Measurements from ENCODE around the gene WWC1.
A peak's percentile ranks its signal among the peaks of the same experiment; 100 is the strongest.
"Not testable (repeated sequence)": the region's sequence is repeated elsewhere in the genome, so short reads cannot be mapped to it uniquely, and the experiment has no call there.

Gene WWC1

GRCh38 chr5:168413062-168413461 is 121.6 kb downstream of the WWC1 start:
- no peak for DNase-seq (ENCODE audit: low read depth)

DNA sequence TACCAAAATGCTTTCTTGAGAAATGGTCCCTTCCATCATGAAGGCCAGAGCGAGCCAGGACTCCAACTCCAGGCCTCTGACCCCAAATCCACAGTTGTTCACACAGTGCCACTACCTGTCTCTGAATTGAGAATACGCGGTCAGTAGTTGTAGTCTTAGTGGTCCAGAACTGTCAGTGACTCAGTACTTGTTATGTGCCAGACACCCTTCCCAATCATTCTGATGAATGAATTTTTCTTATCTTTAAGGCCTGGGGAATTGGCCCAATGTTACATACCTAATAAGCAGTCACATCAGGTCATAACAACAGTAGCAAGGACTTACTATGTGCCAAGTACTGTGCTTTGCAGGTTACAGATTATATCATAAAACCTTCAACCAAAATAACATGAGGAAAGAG is 122.2 kb downstream of the WWC1 start:
- no peak for DNase-seq (ENCODE audit: low read depth)

GRCh38 chr5:168415401-168415800 is 124.0 kb downstream of the WWC1 start:
- DNase-seq (ENCODE audit: low read depth) = no peak

GRCh38 chr5:168415971-168416370 is 124.5 kb downstream of the WWC1 start:
- DNase-seq (ENCODE audit: low read depth) = no peak

DNA sequence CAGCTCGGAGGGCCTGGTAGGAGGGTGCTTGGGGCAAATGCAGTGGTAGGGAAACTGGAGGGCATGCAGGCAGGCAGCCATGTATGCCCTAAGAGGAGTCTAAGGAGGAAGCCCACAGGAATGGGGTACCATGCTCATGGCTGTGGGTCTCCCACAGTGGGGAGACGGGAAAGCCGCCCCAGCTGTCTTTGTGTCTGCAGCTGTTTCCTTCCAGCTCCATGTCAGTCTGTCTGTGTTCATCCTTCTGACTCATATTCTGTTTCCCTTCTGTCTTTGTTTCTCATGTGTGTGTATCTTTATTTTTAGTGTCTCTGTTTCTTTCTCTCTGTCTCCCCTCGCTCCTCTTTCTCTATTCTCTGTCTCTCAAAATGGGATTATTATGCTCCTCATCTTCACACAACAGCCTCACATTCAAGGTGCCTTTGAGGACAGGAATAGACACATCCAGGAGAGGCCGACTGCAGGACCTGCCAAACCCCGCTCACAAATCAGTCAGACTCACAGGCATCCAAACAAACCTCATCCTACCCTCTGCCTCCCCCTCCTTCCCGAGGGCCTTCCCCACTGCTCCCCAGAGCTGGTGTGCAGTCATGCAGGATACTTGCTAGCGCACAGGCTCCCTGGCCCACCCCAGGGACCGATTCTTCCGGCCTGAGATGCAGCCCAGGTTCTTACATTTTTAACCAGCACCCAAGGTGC is 126.4 kb downstream of the WWC1 start:
- no peak for DNase-seq (ENCODE audit: low read depth)

DNA sequence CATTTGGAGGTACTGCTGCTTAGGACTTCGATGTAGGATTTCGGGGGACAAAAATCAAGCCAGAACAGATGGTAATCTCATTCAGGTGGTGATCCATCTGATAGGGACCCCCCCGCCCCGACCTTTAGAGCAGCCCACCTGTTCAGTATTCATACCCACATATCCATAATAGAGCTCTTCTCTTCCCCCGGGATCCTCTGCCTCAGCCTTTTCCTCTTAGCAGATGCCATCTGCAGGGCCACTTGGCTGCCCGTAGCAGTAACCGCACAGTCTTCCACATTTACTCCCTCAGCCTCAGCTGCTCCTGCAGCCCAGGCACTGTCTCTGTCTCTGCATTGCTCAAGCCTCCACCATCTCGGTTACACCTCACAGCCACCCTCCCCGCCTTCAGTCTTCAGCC is 129.0 kb downstream of the WWC1 start:
- DNase-seq (ENCODE audit: low read depth) = no peak

GRCh38 chr5:168422431-168422830 is 131.0 kb downstream of the WWC1 start:
- no peak for DNase-seq (ENCODE audit: low read depth)

GRCh38 chr5:168423478-168423877 is 132.0 kb downstream of the WWC1 start:
- DNase-seq (ENCODE audit: low read depth) = no peak

- no peak for DNase-seq (ENCODE audit: low read depth)
Measured at GRCh38 chr5:168423971-168424370, 132.5 kb downstream of the WWC1 start.

DNA sequence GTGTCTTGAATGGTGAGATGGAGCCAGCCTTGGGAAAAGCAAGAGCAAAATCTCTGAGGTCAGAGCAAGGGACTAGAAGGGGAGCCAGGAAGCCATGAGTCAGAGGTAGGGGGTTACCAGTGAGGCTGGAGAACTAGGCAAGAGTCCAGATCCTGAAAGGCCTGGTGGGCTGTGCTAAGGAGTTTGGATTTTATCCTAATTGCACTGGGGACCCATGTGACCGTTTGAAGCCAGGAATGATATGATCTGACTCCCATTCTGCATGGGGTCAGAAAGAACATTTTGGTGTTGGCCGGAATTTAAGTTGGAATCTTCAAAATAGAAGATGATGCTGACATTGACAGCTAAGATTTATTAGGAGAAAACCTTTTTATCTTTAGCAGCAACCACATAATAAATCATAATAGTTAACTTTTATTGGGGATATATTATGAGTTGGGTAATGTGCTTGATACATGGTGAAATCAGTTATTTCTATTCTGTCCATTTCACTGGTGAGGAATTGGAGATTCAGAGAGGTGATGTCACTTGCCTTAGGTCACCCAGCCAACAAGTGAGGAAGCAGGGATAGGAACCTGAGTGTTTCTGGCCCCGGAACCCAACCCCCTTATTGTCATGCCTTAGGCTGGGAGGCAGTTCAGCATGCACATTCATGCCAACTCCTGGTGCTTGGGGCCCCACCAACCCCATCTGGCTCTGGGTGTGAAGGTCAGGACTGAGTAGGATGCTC is 133.3 kb downstream of the WWC1 start:
- peak; percentile 25 for DNase-seq (ENCODE audit: low read depth)

DNA sequence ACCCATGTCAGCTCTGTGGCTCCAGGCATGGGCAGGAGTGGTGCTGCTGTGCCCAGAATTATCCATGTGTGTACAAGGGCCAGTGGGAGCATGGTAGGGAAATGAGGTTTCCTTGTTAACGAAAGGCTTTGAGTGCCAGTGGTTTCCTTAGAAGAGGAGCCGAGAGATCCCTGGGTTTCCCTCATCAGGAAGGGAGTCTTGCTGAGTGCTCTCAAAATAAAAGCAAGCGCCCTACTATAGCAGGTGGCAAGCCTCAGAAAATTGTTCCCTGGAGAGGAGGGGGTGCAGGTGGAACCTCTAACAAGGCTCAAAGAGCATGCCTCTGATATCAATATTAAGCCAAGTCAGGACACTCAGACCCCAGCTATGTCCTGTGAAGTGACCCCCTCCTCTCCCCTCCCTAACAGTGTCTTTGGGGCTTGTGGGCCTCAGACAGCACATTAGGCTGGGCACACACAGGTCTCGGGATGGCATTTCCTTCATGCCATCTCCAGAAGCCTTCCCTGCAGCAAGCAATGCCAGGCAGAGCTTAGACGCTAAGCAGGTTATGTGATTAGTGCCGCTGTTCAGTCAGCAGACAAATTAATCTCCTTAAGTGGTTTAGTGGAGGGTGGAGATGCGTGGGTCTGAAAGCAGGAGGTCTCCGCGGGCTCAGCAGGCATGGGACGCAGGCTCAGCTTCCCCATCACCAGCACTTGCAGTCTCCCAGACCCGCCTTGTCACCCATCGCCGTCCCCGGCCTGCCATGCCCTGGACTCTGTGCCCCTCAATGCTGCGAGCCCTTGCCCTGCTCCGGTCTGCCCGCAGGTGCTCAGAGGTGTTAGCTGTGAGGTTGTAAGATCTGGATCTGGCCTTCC is 134.8 kb downstream of the WWC1 start:
- no peak for DNase-seq (ENCODE audit: low read depth)

- DNase-seq (ENCODE audit: low read depth) = no peak
Measured at GRCh38 chr5:168426864-168427172, 135.4 kb downstream of the WWC1 start.

- no peak for DNase-seq (ENCODE audit: low read depth)
Measured at GRCh38 chr5:168427224-168427623, 135.8 kb downstream of the WWC1 start.

DNA sequence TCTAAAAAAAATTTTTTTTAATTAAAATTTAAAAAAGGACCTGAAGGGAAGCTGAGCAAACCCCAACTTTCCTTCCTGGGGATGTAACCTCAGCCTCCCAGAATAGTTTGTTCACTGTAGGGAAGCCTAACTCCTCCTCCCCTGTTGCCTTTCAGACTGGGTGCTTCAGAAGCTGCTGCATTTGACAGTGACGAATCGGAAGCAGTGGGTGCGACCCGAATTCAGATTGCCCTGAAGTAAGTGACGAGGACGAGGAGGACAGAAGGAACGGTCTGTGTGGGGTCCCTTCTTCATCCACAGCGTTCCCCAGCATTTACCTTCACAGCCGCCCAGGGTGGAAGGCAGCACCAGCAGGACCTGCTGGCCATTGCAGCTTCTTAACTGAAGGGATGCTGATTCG is 137.1 kb downstream of the WWC1 start:
- DNase-seq (ENCODE audit: low read depth) = no peak

- DNase-seq (ENCODE audit: low read depth) = no peak
Measured at GRCh38 chr5:168430296-168430695, 138.9 kb downstream of the WWC1 start.

- no peak for DNase-seq (ENCODE audit: low read depth)
Measured at GRCh38 chr5:168432903-168433302, 141.5 kb downstream of the WWC1 start.

DNA sequence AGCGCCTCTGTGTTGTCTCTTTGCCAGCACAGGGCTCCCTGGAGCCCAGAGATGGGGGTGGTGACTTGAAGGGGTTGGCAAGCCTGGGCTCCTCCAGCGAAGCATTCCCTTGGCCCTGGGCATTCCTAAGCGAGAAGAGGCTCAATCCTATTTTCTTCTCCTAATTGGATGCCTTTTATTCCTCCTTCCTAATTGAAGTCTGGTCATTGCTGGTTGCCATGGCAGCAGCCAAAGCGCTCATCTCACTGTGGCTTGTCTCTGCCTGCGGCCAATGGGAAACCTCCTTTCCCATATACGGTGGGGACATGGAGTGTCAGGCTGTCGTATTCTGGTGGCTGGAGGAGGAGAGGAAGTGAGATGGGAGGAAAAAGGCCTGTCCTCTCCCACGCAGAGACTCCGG is 142.6 kb downstream of the WWC1 start:
- DNase-seq (ENCODE audit: low read depth) = no peak

GRCh38 chr5:168434746-168435321 is 143.4 kb downstream of the WWC1 start:
- DNase-seq (ENCODE audit: low read depth) = peak; percentile 15

DNA sequence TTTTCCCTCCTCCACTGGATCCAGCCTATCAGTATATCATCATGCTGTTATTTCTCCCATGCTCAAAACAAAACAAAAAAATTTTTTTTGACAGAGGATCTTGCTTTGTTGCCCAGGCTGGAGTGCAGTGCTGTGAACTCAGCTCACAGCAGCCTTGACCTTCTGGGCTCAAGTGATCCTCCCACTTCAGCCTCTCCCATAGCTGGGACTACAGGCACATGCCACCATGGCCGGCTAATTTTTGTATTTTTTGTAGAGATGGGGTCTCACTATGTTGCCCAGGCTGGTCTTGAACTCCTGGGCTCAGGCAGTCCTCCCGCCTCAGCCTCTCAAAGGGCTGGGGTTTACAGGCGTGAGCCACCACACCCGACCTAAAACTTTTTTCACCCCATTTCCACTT is 143.9 kb downstream of the WWC1 start:
- not testable (repeated sequence) for DNase-seq (ENCODE audit: low read depth)

GRCh38 chr5:168438349-168438748 is 146.9 kb downstream of the WWC1 start:
- no peak for DNase-seq (ENCODE audit: low read depth)

DNA sequence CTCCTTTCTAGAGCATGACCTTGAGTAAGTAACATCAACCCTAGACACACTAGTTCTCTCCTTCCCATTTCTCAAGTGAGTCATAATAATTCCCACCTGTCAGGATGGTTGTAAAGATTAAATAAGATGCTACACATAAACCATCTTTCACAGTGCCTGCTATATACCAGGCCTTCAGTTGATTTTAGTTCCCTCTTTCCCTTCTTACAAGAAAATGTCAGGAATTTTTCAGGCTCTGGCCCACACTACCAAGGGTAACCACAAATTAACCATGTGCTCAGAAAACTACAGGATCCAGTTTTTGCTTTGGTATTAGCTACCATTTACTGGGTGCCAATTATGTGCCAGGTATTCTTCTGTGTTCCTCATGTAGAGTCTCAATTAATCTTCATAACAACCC is 152.1 kb downstream of the WWC1 start:
- no peak for DNase-seq (ENCODE audit: low read depth)

- DNase-seq (ENCODE audit: low read depth) = no peak
Measured at GRCh38 chr5:168443950-168444700, 152.7 kb downstream of the WWC1 start.
